ENCODE data around the gene GASK1B.

- TF ChIP-seq POLR2AphosphoS5 (IDR thresholded peaks at IDR 0.05) (no peak), POLR2A (IDR thresholded peaks at IDR 0.05) (no peak)
- TF ChIP-seq, protein P1, sequence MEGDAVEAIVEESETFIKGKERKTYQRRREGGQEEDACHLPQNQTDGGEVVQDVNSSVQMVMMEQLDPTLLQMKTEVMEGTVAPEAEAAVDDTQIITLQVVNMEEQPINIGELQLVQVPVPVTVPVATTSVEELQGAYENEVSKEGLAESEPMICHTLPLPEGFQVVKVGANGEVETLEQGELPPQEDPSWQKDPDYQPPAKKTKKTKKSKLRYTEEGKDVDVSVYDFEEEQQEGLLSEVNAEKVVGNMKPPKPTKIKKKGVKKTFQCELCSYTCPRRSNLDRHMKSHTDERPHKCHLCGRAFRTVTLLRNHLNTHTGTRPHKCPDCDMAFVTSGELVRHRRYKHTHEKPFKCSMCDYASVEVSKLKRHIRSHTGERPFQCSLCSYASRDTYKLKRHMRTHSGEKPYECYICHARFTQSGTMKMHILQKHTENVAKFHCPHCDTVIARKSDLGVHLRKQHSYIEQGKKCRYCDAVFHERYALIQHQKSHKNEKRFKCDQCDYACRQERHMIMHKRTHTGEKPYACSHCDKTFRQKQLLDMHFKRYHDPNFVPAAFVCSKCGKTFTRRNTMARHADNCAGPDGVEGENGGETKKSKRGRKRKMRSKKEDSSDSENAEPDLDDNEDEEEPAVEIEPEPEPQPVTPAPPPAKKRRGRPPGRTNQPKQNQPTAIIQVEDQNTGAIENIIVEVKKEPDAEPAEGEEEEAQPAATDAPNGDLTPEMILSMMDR (IDR thresholded peaks at IDR 0.05): no peak
Measured at GRCh38 chr4:158134222-158134621, 38.6 kb downstream of the GASK1B start.

Data from prostate gland (tissue), 2 donors.